Central memory CD4-positive, alpha-beta T cell (primary cell): ENCODE measurements around the gene CISD3.
A peak's percentile ranks its signal among the peaks of the same experiment; 100 is the strongest.

ENCODE experiments used
- DNase-seq: peaks from one replicate; pipeline ENCODE4 v3.0.0; 2022
- total RNA-seq, 3 experiments: gene quantifications; one replicate each; lab custom pipeline; 2026; lab: John Stamatoyannopoulos, UW

CISD3 gene
- total RNA-seq: 5.4 to 20.3 (median 12.6) reads per million in 3 experiments

GRCh38 chr17:38729886-38730525 lies at the start of gene CISD3:
TSS of gene CISD3 (plus strand) at chr17:38730341. CDS start at chr17:38730359, 18 bp downstream.
- peak; percentile 86 for DNase-seq

- DNase-seq: no peak
Observed at GRCh38 chr17:38681096-38681495, 49.0 kb upstream of the CISD3 start.

- no peak for DNase-seq
Observed at GRCh38 chr17:38685491-38685890, 44.6 kb upstream of the CISD3 start.

GRCh38 chr17:38687286-38687685 lies 42.9 kb upstream of the CISD3 start:
- no peak for DNase-seq

GRCh38 chr17:38690386-38690785 lies 39.8 kb upstream of the CISD3 start:
- no peak for DNase-seq

GRCh38 chr17:38691154-38691553 lies 39.0 kb upstream of the CISD3 start:
- no peak for DNase-seq

GRCh38 chr17:38693700-38694329 lies 36.3 kb upstream of the CISD3 start:
- DNase-seq: no peak

GRCh38 chr17:38697061-38697820 lies 32.9 kb upstream of the CISD3 start:
- DNase-seq: no peak

- DNase-seq: no peak
Observed at GRCh38 chr17:38698760-38699159, 31.4 kb upstream of the CISD3 start.

- peak; percentile 71 for DNase-seq
Observed at GRCh38 chr17:38701504-38702165, 28.5 kb upstream of the CISD3 start.

- DNase-seq: peak; percentile 79
Observed at GRCh38 chr17:38702166-38702915, 27.8 kb upstream of the CISD3 start.

GRCh38 chr17:38702916-38703741 lies 27.0 kb upstream of the CISD3 start:
- peak; percentile 13 for DNase-seq

GRCh38 chr17:38703742-38704605 lies 26.2 kb upstream of the CISD3 start:
- peak; percentile 53 for DNase-seq

GRCh38 chr17:38704606-38705522 lies 25.3 kb upstream of the CISD3 start, which contains the start of gene MLLT6:
TSS of gene MLLT6 (plus strand) at chr17:38705273. CDS start at chr17:38705633, 360 bp downstream.
- DNase-seq: peak; percentile 84

- no peak for DNase-seq
Observed at GRCh38 chr17:38705523-38705802, 24.7 kb upstream of the CISD3 start.

- DNase-seq: peak; percentile 7
Observed at GRCh38 chr17:38705803-38706504, 24.2 kb upstream of the CISD3 start.

- peak; percentile 22 for DNase-seq
Observed at GRCh38 chr17:38706505-38707216, 23.5 kb upstream of the CISD3 start.
